Right lobe of liver (tissue), 6 donors: ENCODE data around the gene DIPK1C. TPM values are rescaled to one million over a fixed set of nuclear protein-coding genes. Genes with fewer than 3 reads are reported as not detected.

Experiments used
- ATAC-seq, 4 donors: fragments of 200-7000 bp; cut with Tn5 transposase; one replicate each; pipeline ENCODE4 v1.9.1; 2020; ENCODE audit warnings: mild to moderate bottlenecking in 4 of 4, moderate library complexity in 4 of 4
- DNase-seq, 3 donors: peaks; one replicate each; pipeline ENCODE4 v3.0.0-alpha.2; 2020
- H3K27ac ChIP-seq, 3 donors: fragments of 200-600 bp; one replicate each; pipeline ENCODE4 v1.8.0; 2022
- H3K27me3 ChIP-seq, 2 donors: fragments of 200-600 bp; one replicate each; pipeline ENCODE4 v1.8.0; 2022
- H3K36me3 ChIP-seq, 4 donors: fragments of 200-600 bp; sonication (generic) in 1 of 4; one replicate each; pipeline versions ENCODE4 v1.5.1 to v1.8.0; 2017 to 2022; ENCODE audit warnings: control low read depth in 1 of 4
- H3K4me1 ChIP-seq, 4 donors: fragments of 200-600 bp; sonication (generic) in 1 of 4; one replicate each; pipeline versions ENCODE4 v1.5.1 to v1.8.0; 2017 to 2022; ENCODE audit warnings: control low read depth in 1 of 4
- H3K4me3 ChIP-seq, 3 donors: fragments of 200-600 bp; one replicate each; pipeline ENCODE4 v1.8.0; 2022
- H3K9me3 ChIP-seq, 4 donors: fragments of 200-600 bp; sonication (generic) in 1 of 4; one replicate each; pipeline versions ENCODE4 v1.5.1 to v1.8.0; 2017 to 2022; ENCODE audit warnings: control low read depth in 1 of 4
- POLR2A ChIP-seq: fragments of 450-650 bp; IDR thresholded peaks from one replicate; pipeline ENCODE4 v1.6.1; 2017; ENCODE audit warnings: antibody characterized with exemption, mild to moderate bottlenecking
- WGBS: methylation state at CpG from one replicate; pipeline ENCODE4 v1.1.6; 2018; ENCODE audit warnings: low coverage, low lambda C conversion rate; ENCODE audit not compliant: insufficient coverage; ENCODE audit errors: missing lambda C conversion rate; 5-methylcytosine and 5-hydroxymethylcytosine counted together
- intact Hi-C, 2 donors: fragments of 100-400 bp; cut with DNase I; formaldehyde crosslinking; loops; one replicate each; pipeline versions ENCODE4 v1.11.2 to v1.14.1; 2022
- total RNA-seq, 6 experiments: library from RNA; depleted of rRNA in 2 of 6; stranded (reverse); fragments of >200 nt in 2 of 6; fragmentation: NEBNext Ultra II Directional in 3 of 6; extraction: Animal tissue kit (Norgen Biotek cat#: 25700) in 3 of 6; gene quantifications; one replicate each; pipeline versions ENCODE4 v1.1.0 to v1.2.4, GENCODE V29; 2016 to 2023
- TF ChIP-seq, protein P1 (sequence below), 4 donors: fragments of 200-600 bp in 3 of 4; fragments of 450-650 bp in 1 of 4; IDR thresholded peaks; one replicate each; pipeline versions ENCODE4 v1.5.1 to v1.8.0; 2016 to 2022; ENCODE audit warnings: antibody characterized with exemption in 4 of 4, mild to moderate bottlenecking in 2 of 4
- donor health status: DM: no; HTN: yes; CAD: no.
- donor health status: DM: no; HTN: no; CAD: no.
- donor health status: DM: no; HTN: no; CAD: no.
- donor health status: DM: no; HTN: yes; CAD: no.
- donor health status: DM: no; HTN: yes; CAD: no.

DIPK1C gene
- total RNA-seq, 6 experiments from 2014 or later, result 0.06 to 0.37 (median 0.20) TPM; not detected in 3

DNA sequence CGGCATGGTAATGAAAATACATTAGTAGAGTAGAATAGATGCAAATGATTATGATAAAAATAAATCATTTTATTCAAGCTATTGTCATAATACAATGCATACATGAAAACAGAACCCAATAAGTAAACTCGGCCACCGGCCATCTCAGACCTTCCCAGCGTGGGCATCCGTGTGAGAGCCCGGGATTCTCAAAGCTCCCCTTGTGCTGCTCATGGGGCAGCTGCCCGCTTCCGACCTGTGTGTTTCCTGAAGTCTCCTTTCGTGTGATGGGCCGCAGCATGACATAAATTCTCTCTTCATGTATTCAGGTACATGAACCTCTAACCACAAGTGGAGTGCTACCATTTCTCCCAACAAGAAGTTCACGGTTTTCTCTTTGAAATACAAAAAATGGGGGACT, 25.6 kb upstream of the DIPK1C start:
- intact Hi-C loops, result loop anchor here in 1 of 2 donors (10.0 kb wide), 1 partner anchor 108 kb away; no protein-coding TSS in a partner anchor
- ATAC-seq, result no peak
- TF ChIP-seq, protein P1, sequence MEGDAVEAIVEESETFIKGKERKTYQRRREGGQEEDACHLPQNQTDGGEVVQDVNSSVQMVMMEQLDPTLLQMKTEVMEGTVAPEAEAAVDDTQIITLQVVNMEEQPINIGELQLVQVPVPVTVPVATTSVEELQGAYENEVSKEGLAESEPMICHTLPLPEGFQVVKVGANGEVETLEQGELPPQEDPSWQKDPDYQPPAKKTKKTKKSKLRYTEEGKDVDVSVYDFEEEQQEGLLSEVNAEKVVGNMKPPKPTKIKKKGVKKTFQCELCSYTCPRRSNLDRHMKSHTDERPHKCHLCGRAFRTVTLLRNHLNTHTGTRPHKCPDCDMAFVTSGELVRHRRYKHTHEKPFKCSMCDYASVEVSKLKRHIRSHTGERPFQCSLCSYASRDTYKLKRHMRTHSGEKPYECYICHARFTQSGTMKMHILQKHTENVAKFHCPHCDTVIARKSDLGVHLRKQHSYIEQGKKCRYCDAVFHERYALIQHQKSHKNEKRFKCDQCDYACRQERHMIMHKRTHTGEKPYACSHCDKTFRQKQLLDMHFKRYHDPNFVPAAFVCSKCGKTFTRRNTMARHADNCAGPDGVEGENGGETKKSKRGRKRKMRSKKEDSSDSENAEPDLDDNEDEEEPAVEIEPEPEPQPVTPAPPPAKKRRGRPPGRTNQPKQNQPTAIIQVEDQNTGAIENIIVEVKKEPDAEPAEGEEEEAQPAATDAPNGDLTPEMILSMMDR (IDR thresholded peaks at IDR 0.05), result no peak
- no peak for TF ChIP-seq POLR2A
- H3K36me3 ChIP-seq, result no peaks in the 10 kb centered on the region
- H3K27me3 ChIP-seq, result no peaks in the 10 kb centered on the region
- H3K4me1 ChIP-seq, result peaks cover 0 to 16% (median 3%) of the 10 kb centered on the region in 4 donors
- no peak overlapping the region for H3K27ac ChIP-seq
- no peak for DNase-seq
- 82% methylated on average over 4 of the region's 11 CpGs for WGBS
- H3K4me3 ChIP-seq, result no peak overlapping the region
- H3K9me3 ChIP-seq, result no peaks in the 10 kb centered on the region

DNA sequence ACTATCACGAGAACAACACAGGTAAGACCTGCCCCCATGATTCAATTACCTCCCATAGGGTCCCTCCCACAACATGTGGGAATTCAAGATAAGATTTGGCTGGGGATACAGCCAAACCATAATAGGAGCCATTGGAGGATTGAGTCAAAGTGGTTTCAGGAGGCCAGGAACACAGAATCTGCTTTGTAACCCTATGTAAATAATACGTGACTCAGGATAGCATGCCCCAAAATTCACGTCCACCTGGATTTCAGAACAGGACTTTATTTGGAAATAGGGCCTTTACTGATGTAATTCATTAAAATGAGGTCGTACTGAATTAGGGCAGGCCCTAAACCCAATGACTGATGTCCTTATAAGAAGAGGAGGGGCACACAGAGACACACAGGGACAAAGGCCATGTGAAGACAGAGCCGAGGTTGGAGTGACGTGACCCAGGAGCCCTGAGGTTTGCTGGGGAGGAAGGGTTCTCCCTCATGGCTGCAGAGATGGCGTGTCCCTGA, 23.1 kb upstream of the DIPK1C start:
- intact Hi-C loops, result loop anchor here in 1 of 2 donors (10.0 kb wide), 1 partner anchor 105 kb away; no protein-coding TSS in a partner anchor
- WGBS, result 32% methylated on average over 6 of the region's 7 CpGs
- TF ChIP-seq, protein P1 (IDR thresholded peaks at IDR 0.05), result no peak
- TF ChIP-seq POLR2A, result no peak
- no peaks in the 10 kb centered on the region for H3K27me3 ChIP-seq
- H3K27ac ChIP-seq, result peak overlapping the region; percentile 76 to 82 (median 79)
- H3K36me3 ChIP-seq, result no peaks in the 10 kb centered on the region
- H3K9me3 ChIP-seq, result no peaks in the 10 kb centered on the region
- H3K4me1 ChIP-seq, result peaks cover 0 to 16% (median 3%) of the 10 kb centered on the region in 4 donors
- DNase-seq (peak; percentile 63 to 71 (median 64)), ATAC-seq (peak; percentile 50 to 82 (median 72))
- no peak overlapping the region for H3K4me3 ChIP-seq

DNA sequence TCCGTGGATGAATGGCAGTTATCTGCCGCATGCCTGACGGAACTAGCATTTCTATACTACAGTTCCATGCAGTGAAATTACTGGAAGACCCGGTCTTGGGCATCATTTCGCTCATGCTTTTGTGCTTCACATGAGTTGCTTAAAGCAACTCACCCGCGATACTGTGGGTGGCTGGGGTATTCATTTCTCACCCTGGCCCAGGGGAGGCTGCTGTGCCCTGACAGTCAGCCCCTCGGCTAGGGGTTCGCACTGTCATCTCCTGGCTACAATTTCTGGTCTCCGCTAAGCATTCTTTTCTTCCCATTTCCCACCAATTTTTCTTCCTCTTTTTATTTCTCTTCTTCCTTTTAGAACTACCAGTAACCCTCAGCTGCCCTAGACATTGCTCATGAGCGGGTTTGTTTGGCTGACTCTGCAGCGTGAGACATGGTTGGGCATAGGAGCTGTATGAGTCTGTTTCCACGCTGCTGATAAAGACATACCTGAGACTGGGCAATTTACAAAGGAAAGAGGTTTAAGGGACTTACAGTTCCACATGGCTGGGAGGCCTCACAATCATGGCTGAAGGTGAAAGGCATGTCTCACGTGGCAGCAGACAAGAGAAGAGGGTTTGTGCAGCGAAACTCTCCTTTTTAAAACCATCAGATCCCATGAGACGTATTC, 22.5 kb upstream of the DIPK1C start:
- H3K27me3 ChIP-seq, result no peaks in the 10 kb centered on the region
- intact Hi-C loops, result loop anchor here (10.0 kb wide), 2 partner anchors 105 to 295 kb away; no protein-coding TSS in a partner anchor
- TF ChIP-seq, protein P1 (IDR thresholded peaks at IDR 0.05), result no peak
- no peak for TF ChIP-seq POLR2A
- WGBS, result 92% methylated on average over 12 of the region's 16 CpGs
- H3K9me3 ChIP-seq, result no peaks in the 10 kb centered on the region
- DNase-seq, result no peak
- no peaks in the 10 kb centered on the region for H3K36me3 ChIP-seq
- peak in 2 of 4 donors; percentile 4 to 5 for ATAC-seq
- H3K4me3 ChIP-seq, result no peak overlapping the region
- peaks cover 0 to 16% (median 3%) of the 10 kb centered on the region in 4 donors for H3K4me1 ChIP-seq
- peak overlapping the region; percentile 26 to 79 (median 76) for H3K27ac ChIP-seq

- H3K9me3 ChIP-seq, result no peaks in the 10 kb centered on the region
- H3K36me3 ChIP-seq, result no peaks in the 10 kb centered on the region
- intact Hi-C loops, result loop anchor here in 1 of 2 donors (10.0 kb wide), 1 partner anchor 294 kb away; no protein-coding TSS in a partner anchor
- H3K4me1 ChIP-seq, result peaks cover 0 to 16% (median 3%) of the 10 kb centered on the region in 4 donors
- no peak overlapping the region for H3K4me3 ChIP-seq
- H3K27me3 ChIP-seq, result no peaks in the 10 kb centered on the region
- WGBS, result 59% methylated on average over 4 of the region's 6 CpGs
- ATAC-seq (no peak), DNase-seq (no peak)
- TF ChIP-seq, protein P1 (IDR thresholded peaks at IDR 0.05), result no peak
- TF ChIP-seq POLR2A, result no peak
- peak overlapping the region in 1 of 3 donors; percentile 79 for H3K27ac ChIP-seq
Observed at GRCh38 chr18:74478880-74479279, 21.8 kb upstream of the DIPK1C start.
